GM18526 (cell line): ENCODE results near the gene RRP12.

Experiments
- POLR2A ChIP-seq: IDR thresholded peaks from 3 replicates; pipeline ENCODE4 v1.6.1; 2011; ENCODE audit not compliant: insufficient read length; ENCODE audit errors: extremely low read depth

The RRP12 gene

GRCh38 chr10:97412891-97413304 lies 11.8 kb upstream of the RRP12 start:
- no peak for TF ChIP-seq POLR2A

- no peak for TF ChIP-seq POLR2A
These were observed 10.3 kb upstream of the RRP12 start for GRCh38 chr10:97411406-97411805.

GRCh38 chr10:97408496-97408992 lies 7.4 kb upstream of the RRP12 start:
- no peak for TF ChIP-seq POLR2A

GRCh38 chr10:97407952-97408248 lies 6.8 kb upstream of the RRP12 start:
- TF ChIP-seq POLR2A = no peak

- TF ChIP-seq POLR2A = no peak
These were observed 6.2 kb upstream of the RRP12 start for GRCh38 chr10:97407211-97407951.

- no peak for TF ChIP-seq POLR2A
These were observed 4.9 kb upstream of the RRP12 start for GRCh38 chr10:97406064-97406463.

- TF ChIP-seq POLR2A = no peak
These were observed 2.9 kb upstream of the RRP12 start for GRCh38 chr10:97404044-97404443.

GRCh38 chr10:97401455-97401919 lies 347 bp upstream of the RRP12 start:
- no peak for TF ChIP-seq POLR2A

- no peak for TF ChIP-seq POLR2A
These were observed 1.1 kb downstream of the RRP12 start for GRCh38 chr10:97399843-97400545.

- TF ChIP-seq POLR2A = no peak
These were observed 5.1 kb downstream of the RRP12 start for GRCh38 chr10:97396056-97396455.

- no peak for TF ChIP-seq POLR2A
These were observed 8.0 kb downstream of the RRP12 start for GRCh38 chr10:97393034-97393573.

- no peak for TF ChIP-seq POLR2A
These were observed 11.0 kb downstream of the RRP12 start for GRCh38 chr10:97390091-97390490.

- TF ChIP-seq POLR2A = no peak
These were observed 13.0 kb downstream of the RRP12 start for GRCh38 chr10:97388152-97388551.

GRCh38 chr10:97385565-97385964 lies 15.6 kb downstream of the RRP12 start:
- TF ChIP-seq POLR2A = no peak

GRCh38 chr10:97384641-97385040 lies 16.5 kb downstream of the RRP12 start:
- TF ChIP-seq POLR2A = no peak

GRCh38 chr10:97384156-97384555 lies 17.0 kb downstream of the RRP12 start:
- TF ChIP-seq POLR2A = no peak
